ENCODE data around the gene NT5C2. TPM values are rescaled to one million over a fixed set of nuclear protein-coding genes. Genes with fewer than 3 reads are reported as not detected.

NT5C2 gene
- total and polyA plus RNA-seq, 7 donors: 37.7 to 61.5 (median 49.2) TPM

DNA sequence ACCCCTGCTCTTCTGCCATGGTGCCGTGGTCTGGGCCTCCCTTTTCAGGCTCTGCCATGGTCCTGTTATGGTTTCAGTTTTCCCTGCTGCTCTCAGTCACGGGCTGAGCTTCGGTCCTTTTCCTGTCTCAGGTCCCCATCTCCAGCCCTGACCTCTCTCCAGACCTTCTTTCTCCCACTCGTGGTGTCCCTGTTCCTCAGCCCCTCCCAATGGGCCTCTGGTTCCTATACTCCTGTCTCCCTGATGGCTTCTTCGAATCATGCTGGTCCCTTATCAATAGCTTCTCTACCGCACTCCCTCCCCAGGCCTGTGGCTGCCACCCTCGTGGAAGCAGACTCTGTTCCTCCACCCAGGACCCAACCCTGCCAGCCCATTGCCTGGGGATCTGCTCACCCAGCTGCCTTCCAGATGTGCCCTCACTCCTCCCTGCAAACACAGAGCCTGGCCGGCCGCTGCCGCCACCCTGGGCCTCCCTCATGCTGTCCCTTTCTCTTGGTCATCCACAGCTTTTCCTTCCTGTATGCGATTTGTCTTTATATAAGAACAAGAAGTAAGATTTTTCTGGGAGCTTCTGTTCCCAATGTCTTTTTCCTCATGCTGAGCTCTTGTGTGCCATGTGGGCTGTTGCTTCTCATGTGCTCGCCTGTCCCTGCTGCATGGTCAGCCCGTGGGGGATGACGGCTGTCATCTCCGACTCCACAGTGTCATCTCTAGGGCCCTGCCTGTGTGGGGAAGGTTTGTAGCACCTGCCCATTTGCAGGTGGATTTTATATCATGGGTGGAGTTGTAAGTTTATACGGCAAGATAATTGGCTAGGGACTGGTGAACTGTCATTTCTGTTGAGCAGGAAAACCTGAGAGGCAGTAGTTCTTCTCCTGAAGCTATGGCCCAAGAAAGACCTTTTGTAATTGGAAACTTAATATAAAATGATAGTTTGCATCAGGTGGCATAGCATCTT, 126.7 kb downstream of the NT5C2 start:
- Histone ChIP-seq H3K9me3 (no peaks in the 10 kb centered on the region), H3K4me1 (no peaks in the 10 kb centered on the region), H3K36me3 (peaks cover 0 to 7% (median 2%) of the 10 kb centered on the region in 4 donors), H3K27me3 (no peaks in the 10 kb centered on the region), H3K27ac (no peak overlapping the region), H3K4me3 (no peak overlapping the region)
- 70 to 87% methylated on average over 16 of the region's 16 CpGs for WGBS, 2 donors
- DNase-seq: no peak
- TF ChIP-seq, protein P1, sequence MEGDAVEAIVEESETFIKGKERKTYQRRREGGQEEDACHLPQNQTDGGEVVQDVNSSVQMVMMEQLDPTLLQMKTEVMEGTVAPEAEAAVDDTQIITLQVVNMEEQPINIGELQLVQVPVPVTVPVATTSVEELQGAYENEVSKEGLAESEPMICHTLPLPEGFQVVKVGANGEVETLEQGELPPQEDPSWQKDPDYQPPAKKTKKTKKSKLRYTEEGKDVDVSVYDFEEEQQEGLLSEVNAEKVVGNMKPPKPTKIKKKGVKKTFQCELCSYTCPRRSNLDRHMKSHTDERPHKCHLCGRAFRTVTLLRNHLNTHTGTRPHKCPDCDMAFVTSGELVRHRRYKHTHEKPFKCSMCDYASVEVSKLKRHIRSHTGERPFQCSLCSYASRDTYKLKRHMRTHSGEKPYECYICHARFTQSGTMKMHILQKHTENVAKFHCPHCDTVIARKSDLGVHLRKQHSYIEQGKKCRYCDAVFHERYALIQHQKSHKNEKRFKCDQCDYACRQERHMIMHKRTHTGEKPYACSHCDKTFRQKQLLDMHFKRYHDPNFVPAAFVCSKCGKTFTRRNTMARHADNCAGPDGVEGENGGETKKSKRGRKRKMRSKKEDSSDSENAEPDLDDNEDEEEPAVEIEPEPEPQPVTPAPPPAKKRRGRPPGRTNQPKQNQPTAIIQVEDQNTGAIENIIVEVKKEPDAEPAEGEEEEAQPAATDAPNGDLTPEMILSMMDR (IDR thresholded peaks at IDR 0.05): no peak
- TF ChIP-seq EP300 (IDR thresholded peaks at IDR 0.05) (no peak), POLR2A (IDR thresholded peaks at IDR 0.05) (no peak), POLR2AphosphoS5 (IDR thresholded peaks at IDR 0.05) (no peak)
- intact Hi-C loops (cut with DNase I): no loop called here

DNA sequence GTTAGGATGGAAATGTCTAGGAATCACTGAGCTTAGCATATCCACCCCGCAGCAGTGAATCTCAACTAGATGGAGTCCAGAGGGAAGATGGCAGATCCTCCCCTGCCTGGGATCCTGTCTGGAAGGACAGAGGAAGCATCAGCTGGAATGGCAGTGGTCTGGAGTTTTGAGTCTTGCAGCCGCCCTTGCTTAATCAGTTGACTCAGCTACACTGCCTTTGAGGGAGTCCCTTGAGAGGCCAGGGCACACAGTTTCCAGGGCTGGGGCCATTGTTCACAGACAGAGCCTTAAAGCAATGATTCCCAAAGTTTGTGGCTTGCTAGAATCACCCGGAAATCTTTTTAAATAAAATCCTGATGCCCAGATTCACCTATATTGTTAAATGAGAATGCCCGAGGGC, 128.1 kb downstream of the NT5C2 start:
- 94 to 96% methylated on average over 4 of the region's 4 CpGs for WGBS, 2 donors
- H3K36me3 ChIP-seq: peaks cover 0 to 7% (median 2%) of the 10 kb centered on the region in 4 donors
- no peaks in the 10 kb centered on the region for H3K4me1 ChIP-seq
- H3K4me3 ChIP-seq: no peak overlapping the region
- no peaks in the 10 kb centered on the region for H3K27me3 ChIP-seq
- no peak for DNase-seq
- TF ChIP-seq EP300 (IDR thresholded peaks at IDR 0.05): no peak
- TF ChIP-seq POLR2A (IDR thresholded peaks at IDR 0.05): no peak
- TF ChIP-seq, protein P1 (IDR thresholded peaks at IDR 0.05): no peak
- TF ChIP-seq POLR2AphosphoS5 (IDR thresholded peaks at IDR 0.05): no peak
- no peaks in the 10 kb centered on the region for H3K9me3 ChIP-seq
- no peak overlapping the region for H3K27ac ChIP-seq
- intact Hi-C loops (cut with DNase I): no loop called here

DNA sequence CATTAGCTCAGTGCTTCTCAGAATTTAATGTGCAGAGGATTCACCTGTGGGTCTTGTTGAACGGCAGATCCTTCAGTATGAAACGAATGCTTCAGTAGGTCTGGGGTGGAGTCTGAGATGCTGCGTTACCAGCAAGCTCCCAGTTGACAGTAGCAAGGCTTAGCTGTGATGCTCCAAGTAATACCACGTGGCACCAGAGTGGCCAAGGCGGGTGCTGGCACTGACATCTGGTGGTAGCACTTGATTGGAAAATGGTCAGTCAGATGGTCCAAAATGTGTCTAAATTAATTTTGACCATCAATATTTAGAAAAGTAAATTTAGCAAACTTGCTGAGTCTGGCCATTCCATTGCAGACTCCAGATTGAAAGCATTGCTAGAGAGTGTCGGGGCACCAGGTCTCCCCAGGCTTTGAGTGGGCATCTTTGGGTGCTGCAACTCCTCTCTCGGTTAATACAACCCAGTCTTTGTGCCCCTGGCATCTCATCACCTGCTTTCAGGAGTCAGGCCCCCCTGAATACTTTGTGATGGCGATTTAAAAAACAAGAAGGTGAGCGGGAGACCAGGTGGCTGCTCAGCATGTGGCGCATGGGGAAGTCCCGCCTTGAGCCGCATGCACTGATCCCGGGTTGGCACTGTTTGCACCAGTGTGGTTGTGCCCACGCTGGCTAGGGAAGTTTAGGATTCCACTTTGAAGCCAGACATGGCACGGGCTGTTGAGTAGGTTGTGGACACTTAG, 130.1 kb downstream of the NT5C2 start:
- Histone ChIP-seq H3K27ac (no peak overlapping the region), H3K4me3 (no peak overlapping the region), H3K27me3 (no peaks in the 10 kb centered on the region), H3K9me3 (no peaks in the 10 kb centered on the region), H3K36me3 (peaks cover 0 to 4% (median 0%) of the 10 kb centered on the region in 4 donors), H3K4me1 (no peaks in the 10 kb centered on the region)
- DNase-seq: no peak
- intact Hi-C loops (cut with DNase I): no loop called here
- TF ChIP-seq EP300 (IDR thresholded peaks at IDR 0.05): no peak
- TF ChIP-seq, protein P1 (IDR thresholded peaks at IDR 0.05): no peak
- no peak for TF ChIP-seq POLR2A (IDR thresholded peaks at IDR 0.05)
- no peak for TF ChIP-seq POLR2AphosphoS5 (IDR thresholded peaks at IDR 0.05)
- WGBS, 2 donors: 89% methylated on average over 15 of the region's 15 CpGs

DNA sequence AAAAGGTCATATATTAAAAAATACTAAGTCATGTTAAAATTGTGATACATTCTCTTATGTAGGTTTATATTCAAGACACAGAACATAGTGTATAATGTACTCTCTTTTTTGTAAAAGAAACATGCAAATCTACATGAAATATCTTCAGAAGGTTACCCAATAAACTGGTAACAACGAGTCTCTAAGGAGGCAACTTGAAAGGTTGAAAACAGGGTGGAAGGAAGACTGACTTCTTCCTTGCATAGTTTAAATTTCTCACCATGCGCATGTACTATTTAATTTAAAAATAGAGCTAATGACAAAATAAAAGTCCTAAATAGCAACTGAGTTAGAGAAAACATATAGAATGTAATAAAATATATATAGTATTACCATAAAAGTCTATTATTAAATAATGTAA, 132.5 kb downstream of the NT5C2 start:
- no peak for TF ChIP-seq POLR2AphosphoS5 (IDR thresholded peaks at IDR 0.05)
- no peak for TF ChIP-seq EP300 (IDR thresholded peaks at IDR 0.05)
- TF ChIP-seq, protein P1 (IDR thresholded peaks at IDR 0.05): no peak
- no peak for TF ChIP-seq POLR2A (IDR thresholded peaks at IDR 0.05)
- no peaks in the 10 kb centered on the region for H3K9me3 ChIP-seq
- H3K4me3 ChIP-seq: no peak overlapping the region
- peaks cover 0 to 5% (median under 1%) of the 10 kb centered on the region in 4 donors for H3K36me3 ChIP-seq
- no peak for DNase-seq
- H3K27me3 ChIP-seq: no peaks in the 10 kb centered on the region
- 85 to 91% methylated on average over 2 of the region's 2 CpGs for whole genome bisulfite sequencing, 2 donors
- intact Hi-C loops (cut with DNase I): no loop called here
- no peak overlapping the region for H3K27ac ChIP-seq
- H3K4me1 ChIP-seq: no peaks in the 10 kb centered on the region

Measured in sigmoid colon (tissue), 7 donors.